Stimulated activated CD4-positive, alpha-beta T cell treated with anti-CD3 and anti-CD28 coated beads, Interleukin-2, amount 100 ng/mL, for 24 hours (primary cell): ENCODE results near the gene AGAP1.
"Not testable (repeated sequence)": the region's sequence is repeated elsewhere in the genome, so short reads cannot be mapped to it uniquely, and the experiment has no call there.

Experiments used
- DNase-seq, 2 donors: peaks; one replicate each; pipeline ENCODE4 v3.0.0-alpha.2; 2020

The AGAP1 gene

DNA sequence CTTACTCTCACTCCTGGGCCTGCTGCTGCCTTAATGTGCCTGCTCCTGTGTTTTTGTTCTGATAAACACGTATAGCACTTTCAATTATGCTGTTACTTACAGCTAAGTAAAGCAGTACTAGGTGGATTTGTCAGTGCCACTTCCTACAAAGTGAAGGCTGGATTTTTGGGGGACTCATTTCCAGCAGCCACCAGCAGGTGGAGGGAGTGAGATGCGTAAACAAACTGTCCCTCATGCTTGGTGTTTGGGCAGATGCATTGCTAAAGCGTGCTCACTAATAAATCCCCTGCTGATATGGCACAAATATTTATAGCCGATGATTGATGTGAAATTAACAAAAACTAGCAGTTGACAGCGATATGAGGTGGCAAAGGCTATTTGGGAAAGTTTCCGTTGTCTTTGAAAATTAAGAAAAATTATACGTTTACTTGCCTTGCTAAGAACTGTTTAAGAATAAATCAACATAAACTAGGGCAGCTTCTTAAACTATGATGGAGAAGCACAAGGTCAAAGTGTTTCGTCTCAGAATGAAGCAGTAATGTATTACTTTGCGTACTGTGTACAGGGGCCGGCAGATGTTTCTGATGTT, 101.7 kb downstream of the AGAP1 start:
- peak; percentile 23 to 55 for DNase-seq

DNA sequence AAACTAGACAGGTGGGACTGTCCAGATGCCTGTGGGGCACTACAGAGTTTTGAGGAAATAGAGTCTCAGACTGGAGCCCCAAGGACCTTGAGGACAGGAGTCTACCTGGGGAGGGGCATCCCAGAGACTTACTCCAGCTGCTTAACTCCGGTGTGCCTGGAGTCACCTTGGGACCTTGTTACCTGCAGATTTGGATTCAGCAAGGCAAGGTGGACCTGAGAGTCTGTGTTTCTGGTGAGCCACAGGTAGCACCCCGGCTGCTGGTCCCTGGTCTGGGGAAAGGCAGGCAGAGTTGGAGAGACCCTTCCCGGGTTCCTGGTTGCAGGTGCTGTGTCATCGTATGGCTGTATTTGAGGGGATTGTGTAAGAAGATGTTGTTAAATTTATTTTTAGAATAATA, 102.4 kb downstream of the AGAP1 start:
- DNase-seq, result no peak

DNA sequence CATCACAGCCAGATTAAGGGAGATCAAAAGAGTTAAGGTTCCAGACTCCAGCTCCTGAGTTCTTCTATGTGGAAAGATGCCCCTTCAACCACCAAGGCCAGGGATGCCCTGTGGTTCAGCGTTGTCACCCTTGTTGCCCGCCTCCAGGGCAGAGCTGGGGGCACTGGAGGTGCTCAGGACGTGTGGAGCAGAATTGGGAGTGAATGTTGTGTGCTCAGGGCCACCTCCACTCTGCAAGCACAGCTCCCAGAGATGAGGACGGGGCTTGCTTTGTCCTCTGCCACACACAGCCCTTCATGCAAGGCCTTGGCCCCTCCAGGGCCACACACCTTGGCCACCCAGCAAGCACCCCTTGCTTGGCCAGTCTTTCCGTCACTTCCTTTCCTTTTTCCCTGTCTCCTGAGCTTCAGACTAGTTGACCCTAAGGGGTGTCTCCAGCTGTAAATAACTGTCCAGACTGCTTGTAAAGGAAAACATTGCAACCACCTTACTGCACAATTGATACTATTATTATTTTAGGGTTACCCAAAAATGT, 103.3 kb downstream of the AGAP1 start:
- no peak for DNase-seq

DNA sequence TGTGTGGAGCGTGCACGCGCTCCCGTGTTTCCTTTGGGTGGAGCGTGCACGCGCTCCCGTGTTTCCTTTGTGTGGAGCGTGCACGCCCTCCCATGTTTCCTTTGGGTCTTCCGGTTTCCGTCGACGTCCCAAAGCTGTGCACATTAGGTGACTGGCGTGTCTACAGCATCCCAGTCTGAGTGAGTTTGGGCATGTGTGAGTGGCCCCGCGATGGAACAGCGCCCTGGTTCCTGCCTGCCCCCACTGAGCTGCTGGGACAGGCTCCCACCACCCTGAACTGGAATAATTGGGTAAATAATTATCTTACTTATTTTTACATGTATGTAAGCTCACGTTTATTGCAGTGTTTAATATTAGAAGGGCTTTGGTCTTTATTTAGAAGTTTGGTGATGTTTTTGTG, 104.2 kb downstream of the AGAP1 start:
- DNase-seq, result no peak

DNA sequence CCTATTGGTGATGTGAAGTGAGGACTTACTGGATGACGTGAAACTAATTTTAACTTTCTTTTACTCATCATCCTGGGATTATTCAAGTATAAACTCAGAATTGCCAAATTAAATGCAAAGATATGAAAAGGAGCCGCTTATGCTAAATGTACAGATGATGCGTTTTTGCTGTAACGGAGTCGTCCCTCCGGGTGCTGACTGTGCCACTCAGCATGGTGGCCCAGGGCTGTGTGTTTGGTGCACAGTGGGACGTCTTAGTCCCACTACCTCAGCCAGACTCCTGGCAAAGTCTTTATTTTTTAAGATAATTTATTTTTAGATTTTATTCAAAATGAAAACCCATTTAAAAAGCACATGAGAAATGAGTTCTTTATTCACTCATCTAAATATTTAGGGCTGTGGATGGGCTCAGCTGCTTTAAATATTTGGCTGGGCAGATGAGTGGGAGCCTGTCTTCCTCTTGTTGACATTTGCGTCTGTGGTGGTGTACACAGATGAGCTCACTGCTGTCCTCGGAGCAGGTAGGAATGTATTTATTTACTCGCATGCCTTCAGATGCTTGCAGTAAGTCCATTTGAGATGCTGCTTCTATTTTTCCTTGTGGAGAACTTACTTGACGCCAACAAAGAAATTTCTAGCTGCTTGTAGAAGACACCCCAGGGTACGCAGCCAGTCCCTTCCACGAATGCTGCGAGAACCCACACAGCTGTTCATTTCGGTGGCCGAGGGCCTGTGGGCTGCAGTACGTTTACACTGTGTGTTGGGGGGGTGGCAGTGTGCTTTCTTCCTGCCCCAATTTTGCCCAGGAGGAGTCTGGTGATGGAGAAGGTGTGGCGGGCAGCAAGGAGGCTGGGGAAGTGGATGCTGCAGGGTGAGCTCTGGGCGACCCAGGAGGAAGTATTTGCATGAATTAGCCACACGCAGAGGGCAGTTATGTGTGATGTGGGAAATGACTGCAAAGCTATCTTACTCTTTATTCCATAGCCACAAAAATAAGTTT, 105.0 kb downstream of the AGAP1 start:
- no peak for DNase-seq

DNA sequence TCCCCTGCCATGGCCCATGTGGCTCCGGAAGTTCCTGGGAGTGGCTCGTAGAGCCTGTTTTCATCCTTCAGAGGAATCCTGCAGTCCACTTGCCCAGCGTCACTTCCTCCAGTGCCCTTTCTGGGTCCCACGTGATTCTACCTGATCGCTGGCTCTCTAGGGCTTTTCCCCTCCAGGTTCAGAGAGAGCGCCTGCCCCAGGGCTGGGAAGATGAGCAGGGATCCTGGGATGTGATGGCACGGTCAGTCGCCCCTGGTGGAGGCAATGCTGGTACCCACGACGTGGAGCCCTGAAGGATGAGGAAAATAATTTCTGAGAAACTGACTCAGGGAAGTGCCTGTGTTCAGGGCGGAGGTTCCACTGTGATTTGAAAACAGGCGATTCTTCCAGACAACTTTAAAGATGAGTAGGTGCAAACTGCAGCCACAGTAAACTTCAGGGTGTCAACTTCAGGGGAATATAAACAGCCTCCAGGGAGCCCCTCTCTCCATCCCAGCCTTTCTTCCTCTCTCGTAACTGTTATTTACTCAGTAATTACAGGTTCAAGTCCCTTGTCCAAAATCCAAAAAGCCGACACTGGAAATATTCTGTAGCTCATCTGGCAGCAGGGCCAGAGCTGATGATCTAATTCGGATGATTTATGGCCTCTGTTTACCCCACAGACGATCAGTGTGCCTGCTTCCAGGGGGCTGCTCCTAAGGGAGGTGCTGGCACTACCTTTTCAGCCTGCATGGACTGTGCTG, 105.9 kb downstream of the AGAP1 start:
- DNase-seq, result no peak

DNA sequence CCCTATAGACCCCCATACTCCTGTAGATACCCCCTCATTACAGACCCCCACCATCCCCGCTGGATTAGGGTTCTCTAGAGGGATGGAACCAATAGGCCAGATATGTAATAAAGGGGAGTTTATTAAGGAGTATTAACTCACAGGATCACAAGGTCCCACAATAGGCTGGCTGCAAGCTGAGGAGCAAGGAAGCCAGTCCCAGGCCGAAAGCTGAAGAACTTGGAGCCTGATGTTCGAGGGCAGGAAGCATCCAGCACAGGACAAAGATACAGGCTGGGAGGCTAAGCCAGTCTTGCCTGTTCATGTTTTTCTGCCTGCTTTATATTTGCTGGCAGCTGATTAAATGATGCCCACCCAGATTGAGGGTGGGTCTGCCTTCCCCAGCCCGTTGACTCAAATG, 106.6 kb downstream of the AGAP1 start:
- no peak for DNase-seq

DNA sequence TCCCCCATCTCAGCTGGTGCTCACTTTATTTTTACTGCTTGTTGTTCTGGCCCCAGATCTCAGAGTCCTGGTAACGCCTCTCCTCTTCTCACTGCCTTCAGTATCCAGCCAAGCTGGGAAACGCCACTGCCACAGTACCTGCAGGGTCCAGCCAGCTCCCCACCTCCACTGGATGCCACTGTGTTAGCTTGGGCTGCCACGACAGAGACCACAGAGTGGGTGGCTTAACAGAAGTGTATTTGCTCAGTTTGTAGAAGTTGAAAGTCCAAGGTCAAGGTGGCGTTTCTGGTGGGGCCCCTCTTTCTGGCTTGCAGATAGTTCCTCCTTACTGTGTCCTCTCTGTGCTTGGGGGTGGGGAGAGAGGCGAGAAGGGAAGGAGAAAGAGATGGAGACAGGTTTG, 107.1 kb downstream of the AGAP1 start:
- DNase-seq, result no peak

DNA sequence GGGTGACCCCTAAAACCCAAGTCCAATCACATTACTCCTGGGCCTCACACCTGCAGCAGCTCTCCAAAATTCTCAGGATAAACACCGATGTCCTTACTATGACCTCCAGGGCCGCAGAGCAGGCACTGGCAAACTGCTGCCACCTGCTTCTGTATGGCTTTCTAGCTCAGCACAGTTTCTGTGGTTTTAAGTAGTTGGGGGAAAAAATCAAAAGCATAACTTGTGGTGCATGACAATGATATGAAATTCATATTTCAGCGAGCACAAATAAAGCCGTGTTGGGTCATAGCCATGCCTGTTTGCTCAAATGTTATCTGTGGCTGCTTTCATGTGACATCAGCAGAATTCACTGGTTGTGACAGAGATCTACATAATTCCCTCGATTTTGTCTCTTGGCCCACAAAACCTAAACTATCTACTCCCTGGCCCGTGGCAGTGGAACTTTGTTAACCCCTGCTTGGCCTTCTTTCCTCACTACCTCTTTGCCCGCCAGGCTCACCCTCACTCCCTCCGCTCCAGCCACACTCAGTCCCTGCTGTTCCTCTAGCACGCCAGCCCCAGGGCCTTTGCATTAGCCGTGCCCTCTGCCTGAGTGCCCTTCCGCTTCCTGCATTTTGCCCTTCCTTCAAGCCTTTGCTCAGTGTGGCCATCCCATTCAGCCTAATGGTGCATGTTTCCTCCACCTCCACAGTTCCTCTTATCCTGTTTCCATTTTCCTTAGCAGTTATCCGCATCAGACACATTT, 108.3 kb downstream of the AGAP1 start:
- no peak for DNase-seq

DNA sequence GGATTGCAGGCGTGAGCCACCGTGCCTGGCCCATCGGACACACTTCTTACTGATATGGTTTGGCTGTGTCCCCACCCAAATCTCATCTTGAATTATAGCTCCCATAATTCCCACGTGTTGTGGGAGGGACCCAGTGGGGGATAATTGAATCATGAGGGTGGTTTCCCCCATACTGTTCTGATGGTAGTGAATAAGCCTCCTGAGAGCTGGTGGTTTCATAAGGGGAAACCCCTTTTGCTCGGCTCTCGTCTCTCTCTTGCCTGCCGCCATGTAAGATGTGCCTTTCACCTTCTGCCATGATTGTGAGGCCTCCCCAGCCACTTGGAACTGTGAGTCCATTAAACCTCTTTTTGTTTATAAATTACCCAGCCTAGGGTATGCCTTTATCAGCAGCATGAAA, 109.1 kb downstream of the AGAP1 start:
- not testable (repeated sequence) for DNase-seq

DNA sequence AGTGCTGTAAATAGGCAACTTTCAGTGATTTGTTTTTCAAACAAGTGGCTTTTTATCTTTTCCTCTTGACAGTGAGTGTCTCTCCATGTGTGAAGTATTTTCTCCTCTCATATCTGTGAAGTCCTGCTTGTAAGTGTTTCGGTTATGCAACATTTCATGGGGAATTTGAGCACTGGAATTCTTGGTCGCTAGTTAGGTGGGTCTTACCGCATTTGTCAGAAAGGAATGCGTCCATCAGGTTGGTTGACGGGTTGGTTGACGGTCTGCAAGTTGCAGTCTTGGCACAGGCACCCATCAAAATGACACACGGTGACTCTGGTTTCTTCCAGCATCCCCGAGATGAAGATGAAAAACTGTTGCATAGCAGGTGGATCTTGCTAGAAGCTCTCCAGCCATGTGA, 109.8 kb downstream of the AGAP1 start:
- no peak for DNase-seq

DNA sequence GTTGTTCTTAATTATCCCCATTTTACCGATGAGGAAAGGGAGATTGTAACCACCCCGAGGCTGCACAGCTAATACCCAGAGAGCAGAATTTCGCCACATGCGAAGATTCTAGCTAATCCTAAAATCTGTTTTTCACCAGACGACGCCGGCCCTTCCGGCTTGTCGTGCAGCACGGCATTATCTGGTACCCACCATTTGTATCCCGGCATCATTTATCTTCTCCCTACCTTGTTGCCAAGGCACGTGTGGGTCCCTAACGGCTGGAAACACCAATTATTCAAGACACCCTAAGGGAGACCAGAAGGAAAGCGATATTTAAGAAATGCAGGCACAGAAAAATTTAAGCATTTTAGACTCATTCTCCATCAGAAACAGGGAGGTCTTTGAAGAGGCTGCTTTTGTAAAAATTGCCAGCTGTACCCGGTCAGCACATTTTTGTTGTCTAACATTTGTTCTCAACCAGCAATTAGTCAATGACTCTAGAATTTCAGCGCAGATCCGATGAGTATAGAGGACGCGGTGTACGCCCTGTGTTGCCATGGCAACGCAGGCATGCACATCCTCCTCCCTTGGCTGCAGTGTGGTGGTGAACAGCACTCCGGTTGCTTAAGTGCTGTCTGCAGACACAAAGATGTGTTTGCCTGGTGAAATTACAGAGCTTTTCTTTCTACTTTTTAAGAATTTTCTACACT, 111.6 kb downstream of the AGAP1 start:
- DNase-seq, result peak in 1 of 2 donors; percentile 5

DNA sequence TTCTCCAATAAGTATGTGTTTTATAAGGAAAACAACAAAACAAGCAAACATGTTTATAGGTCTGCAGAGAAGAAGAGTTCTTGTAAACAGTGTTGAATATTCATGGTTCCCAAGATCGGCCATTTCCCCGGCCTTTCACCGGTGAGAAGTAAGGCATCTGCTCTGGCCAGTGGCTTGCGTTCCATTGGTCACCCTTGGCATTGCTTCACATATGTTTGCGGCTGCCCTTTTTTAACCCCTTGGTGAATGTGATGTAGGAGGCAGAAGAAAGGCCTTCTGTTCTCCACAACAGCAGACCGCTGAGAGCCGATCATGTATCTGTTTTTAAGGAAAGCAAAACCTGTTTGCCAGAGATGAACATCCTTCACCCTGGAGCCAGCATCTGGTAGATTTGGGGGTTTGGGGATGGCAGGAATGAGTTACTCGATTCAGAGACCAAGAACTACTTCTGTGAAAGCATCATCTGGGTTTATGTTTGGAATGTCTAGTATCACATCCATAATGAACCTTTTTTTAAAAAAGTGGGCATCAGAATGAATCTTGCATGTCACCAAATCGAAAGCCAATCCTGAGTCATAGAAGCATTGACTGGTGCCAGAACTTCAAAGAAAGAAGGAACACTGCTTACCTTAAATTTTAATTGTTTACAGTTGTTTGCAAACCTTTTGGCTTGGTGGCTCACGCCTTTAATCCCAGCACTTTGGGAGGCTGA, 112.3 kb downstream of the AGAP1 start:
- DNase-seq, result no peak

DNA sequence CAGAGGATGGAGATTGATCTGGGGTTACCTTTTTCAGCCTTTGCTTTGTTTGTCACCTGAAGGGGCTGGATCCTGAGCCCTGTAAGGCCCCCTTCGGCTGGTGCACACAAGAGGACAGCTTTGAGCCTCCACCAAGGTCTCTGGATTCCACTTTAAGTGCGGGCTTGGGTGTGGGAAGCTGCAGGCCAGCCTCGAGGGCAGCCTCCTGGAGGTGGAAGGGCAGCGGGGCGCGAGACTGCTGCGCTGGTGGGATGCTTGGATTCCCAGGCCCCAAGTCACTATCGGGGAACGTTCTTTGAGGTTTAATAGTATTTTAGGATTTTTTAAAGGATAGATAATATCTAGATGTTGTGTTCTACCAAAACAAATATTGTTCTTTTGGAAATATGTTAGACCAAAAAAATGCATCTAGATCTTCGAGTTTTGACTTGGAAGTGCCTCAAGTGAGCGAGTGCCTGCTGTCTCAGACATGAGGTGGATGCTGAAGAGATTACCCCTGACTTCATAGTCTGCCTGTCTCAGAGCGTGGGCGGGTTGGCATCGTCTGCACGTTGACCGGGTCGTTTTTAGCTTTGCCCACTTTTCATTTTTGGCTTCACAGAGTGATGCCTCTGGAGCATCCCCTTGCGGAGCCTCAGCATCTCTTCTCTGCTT, 113.8 kb downstream of the AGAP1 start:
- DNase-seq, result no peak

DNA sequence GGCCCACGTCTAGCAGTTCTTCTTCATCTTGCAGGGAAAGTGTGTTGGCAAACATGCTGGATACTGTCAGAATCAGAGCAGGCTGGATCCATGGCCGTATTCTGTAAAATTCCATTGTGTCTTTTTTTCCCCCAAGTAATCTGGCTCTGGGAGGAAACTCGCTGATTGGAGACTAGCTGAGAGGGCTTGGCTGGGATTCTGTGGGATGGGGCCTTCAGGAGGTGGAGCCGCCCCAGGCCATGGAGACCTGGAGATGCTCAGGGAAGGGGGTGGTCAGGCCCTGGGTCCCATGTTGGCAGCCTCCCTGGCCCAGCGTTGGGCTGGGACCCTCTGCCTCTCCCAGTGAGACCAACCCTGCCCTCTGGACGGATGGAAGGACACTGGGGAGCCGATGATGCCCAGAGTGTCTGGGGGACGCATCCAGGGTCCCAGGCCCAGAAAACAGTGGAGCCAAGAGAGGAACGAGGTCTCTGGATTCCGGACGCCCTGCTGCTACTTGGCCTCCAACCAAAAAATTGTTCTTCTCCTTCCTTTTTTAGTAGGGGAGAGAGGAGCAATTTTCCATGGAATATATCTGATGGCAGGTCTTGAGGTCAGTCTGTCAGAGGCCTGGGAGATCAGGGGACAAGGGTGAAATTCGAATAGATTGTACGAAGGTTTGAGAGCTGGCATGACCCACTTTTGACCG, 114.5 kb downstream of the AGAP1 start:
- no peak for DNase-seq

DNA sequence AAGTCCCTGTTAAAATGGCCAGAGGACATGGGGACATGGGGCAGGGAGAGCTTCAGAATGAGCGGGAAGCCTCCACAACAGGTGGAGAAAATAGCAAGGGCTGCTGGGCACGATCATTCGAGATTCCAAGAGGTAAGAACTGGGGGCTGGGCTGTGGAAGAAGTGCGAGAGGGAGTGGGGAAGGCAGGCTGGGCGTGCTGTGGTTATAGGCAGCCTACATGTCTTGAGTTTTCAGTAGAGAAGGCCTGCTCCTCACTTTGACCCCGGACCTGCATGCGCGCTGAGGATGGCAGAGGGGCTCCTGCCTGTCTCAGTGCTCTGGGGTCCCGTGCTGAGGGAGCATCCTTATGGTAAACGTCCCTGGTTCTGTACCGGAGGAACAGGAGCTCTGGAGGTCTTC, 115.5 kb downstream of the AGAP1 start:
- DNase-seq, result no peak

DNA sequence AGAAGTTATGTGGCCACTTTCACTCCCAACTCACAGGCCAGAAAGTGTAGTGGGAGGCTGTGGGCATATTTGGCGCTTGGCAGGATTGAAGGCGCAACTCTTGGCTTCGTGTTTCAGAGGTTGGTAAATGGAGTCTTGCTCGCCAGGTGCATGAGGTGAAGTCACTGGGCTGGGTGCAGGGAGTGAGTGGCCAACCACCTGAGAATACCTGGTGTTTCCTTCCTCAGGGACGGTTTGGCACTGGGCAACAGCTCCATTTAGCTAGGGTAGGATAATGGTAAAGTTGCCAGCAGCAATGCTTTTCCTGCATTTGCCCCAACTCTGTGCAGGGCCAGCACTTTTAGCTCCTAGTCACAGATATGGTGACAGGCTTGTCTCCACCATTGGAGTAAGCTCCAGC, 115.9 kb downstream of the AGAP1 start:
- no peak for DNase-seq

DNA sequence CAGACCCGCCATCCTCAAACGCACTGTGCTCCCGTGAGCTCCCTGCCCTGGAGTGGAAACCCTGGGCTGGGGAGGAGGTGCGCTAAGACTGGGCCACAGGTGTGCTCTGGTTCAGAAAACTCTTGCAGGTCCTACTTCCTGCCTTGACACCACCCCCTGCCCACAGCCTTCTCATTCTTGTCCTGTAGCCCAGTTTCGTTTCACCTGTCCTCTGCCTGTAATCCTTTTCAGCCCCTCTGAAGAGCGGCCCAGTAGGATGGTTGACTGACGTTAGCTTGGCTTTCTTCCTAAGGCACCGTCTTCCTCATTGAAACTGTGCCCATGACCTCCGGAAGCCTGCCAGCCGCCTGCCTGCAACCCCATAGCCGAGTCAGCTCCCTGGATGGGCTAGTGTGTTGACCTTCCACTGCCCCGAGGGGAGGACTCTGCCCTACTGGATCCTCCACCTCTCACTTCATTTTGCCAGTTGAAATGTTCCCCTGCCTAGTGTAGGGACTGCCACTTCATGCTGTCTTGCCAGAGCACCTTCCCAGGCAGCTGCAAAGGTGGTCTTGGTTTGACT, 116.9 kb downstream of the AGAP1 start:
- DNase-seq, result no peak

DNA sequence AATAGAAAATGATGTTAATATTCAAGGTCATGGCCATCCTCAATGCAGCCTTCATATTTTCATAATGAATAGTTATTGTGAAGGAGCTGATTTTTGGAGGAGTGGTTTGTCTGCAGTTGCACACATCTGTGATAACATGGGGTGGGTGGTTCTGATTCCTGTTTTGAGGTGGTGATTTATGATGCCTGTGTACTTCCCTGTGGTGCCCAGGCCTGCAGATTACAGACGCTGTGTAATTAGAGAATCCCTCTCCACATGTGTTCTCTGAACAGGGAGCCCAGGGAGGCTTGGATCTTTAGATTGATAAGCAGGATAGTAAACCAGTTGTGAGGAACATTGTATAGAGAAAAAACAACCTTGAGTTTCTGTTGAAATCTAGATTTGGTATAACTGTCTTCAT, 117.5 kb downstream of the AGAP1 start:
- DNase-seq, result no peak

DNA sequence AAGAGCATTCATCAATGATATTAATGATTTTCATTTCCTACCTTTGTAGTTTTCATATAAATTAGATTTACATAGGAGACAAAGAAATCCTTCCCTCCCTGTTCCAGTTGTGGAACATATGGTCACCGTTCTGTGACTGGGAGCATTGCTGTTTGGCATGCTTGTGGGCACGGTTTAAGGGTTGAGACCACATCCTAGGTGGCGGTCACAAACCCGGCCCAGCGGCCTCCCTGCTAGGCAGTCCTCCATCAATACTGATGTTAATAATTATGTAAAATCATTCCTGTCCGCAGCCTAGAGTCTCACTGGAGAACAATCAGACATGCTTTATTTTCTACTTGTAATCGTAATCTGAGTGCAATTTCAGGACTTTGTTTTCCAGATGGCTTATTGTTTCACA, 117.9 kb downstream of the AGAP1 start:
- no peak for DNase-seq
